Left ventricle myocardium inferior (tissue), 1 donor: Measurements from ENCODE around the gene GPC3. TPM values are rescaled to one million over a fixed set of nuclear protein-coding genes. Genes with fewer than 3 reads are reported as not detected.

ENCODE experiments used
- DNase-seq: peaks from one replicate; pipeline ENCODE4 v3.0.0-alpha.2; 2020
- H3K27ac ChIP-seq: fragments of 200-600 bp; replicated peaks from 2 replicates; pipeline ENCODE4 v1.8.0; 2021
- H3K27me3 ChIP-seq: fragments of 200-600 bp; 2 replicates; pipeline ENCODE4 v1.8.0; 2021; ENCODE audit warnings: low read depth
- H3K36me3 ChIP-seq: fragments of 200-600 bp; 2 replicates; pipeline ENCODE4 v1.8.0; 2021
- H3K4me1 ChIP-seq: fragments of 200-600 bp; 2 replicates; pipeline ENCODE4 v1.8.0; 2021
- H3K4me3 ChIP-seq: fragments of 200-600 bp; 2 replicates; pipeline ENCODE4 v1.8.0; 2021; ENCODE audit warnings: mild to moderate bottlenecking, moderate library complexity
- H3K9me3 ChIP-seq: fragments of 200-600 bp; replicated peaks from 2 replicates; pipeline ENCODE4 v1.8.0; 2021
- CTCF ChIP-seq: fragments of 200-600 bp; IDR thresholded peaks from 2 replicates; pipeline ENCODE4 v1.8.0; 2021; ENCODE audit warnings: antibody characterized with exemption, mild to moderate bottlenecking, borderline replicate concordance
- intact Hi-C: fragments of 100-400 bp; cut with micrococcal nuclease; formaldehyde crosslinking; loops from one replicate; pipeline ENCODE4 v1.11.0; 2022
- total RNA-seq: library from RNA; stranded (reverse); fragmentation: NEBNext Ultra II Directional; extraction: Animal tissue kit (Norgen Biotek cat#: 25700); gene quantifications from one replicate; pipeline ENCODE4 v1.2.1, GENCODE V29; 2021
- donor health status: DM: no; HTN: yes; CAD: no; lungs with severe emphysema.

GPC3 gene
- total RNA-seq, 1 donor from 2014 or later: 5.4 TPM

DNA sequence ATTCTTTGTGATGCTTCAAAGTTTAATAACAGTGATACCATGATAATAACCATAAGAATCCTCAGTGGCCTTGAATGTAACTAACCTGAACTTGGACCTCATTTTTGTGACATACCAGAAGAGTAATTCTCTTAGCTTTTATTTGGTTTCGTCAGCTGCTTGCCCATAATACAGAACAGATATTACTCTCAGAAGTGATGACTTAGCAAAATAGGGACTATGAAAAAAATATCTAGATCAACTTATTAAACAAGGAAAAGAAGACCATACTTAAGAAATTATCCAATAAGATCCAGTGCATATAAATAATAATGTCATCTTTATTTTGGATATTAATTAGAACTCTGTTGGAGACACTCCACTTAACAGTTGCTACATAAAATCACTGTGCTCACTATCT is 333.2 kb downstream of the GPC3 start:
- intact Hi-C loops: no loop called here
- DNase-seq: no peak
- H3K36me3 ChIP-seq: no peaks in the 10 kb centered on the region
- H3K27ac ChIP-seq: no peak overlapping the region
- no peaks in the 10 kb centered on the region for H3K27me3 ChIP-seq
- H3K4me3 ChIP-seq: no peak overlapping the region
- no peak for TF ChIP-seq CTCF
- H3K4me1 ChIP-seq: no peaks in the 10 kb centered on the region
- no peaks in the 10 kb centered on the region for H3K9me3 ChIP-seq

DNA sequence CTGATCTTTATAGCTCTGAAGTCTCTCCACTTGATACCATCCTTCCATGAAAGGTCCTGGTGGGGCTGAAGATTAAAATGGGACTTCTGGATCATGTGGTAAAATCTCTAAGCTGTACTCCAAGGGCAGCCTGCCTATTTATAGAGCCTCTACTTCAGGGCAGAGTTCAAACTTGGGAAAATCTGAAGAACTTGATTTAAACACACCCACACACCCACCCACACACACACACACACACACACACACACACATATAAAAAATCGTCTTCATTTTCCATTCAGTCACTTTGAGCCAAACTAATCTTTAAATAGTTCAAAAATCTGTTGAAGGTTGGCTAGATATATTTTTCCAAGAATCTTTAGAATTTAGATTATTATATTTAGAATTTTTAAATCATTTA is 335.2 kb downstream of the GPC3 start:
- Histone ChIP-seq H3K9me3 (no peaks in the 10 kb centered on the region), H3K4me3 (no peak overlapping the region), H3K27me3 (no peaks in the 10 kb centered on the region), H3K27ac (no peak overlapping the region), H3K4me1 (no peaks in the 10 kb centered on the region), H3K36me3 (no peaks in the 10 kb centered on the region)
- no peak for DNase-seq
- intact Hi-C loops: no loop called here
- no peak for TF ChIP-seq CTCF

DNA sequence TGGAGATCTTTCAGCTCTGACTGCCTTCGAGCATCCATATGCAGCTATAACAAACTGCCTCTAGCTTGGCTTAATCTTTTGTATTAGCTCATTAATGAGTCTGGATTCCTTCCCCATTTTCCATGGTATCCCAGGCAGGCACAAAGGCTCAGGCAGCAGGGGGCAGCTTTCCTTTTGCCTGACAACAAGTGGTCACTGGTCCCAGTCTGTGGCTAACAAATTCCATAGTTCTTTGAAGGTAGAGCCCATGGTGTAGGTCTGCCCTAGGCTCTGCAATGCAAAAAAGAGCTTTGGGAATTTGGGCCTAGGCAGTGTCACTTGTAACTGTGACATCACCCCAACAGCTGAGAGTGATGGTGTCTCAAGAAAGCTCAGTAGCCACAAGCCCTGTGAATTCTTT is 335.7 kb downstream of the GPC3 start:
- DNase-seq: no peak
- no peak overlapping the region for H3K4me3 ChIP-seq
- no peaks in the 10 kb centered on the region for H3K9me3 ChIP-seq
- no peaks in the 10 kb centered on the region for H3K36me3 ChIP-seq
- no peaks in the 10 kb centered on the region for H3K4me1 ChIP-seq
- TF ChIP-seq CTCF: no peak
- H3K27ac ChIP-seq: no peak overlapping the region
- no peaks in the 10 kb centered on the region for H3K27me3 ChIP-seq
- intact Hi-C loops: no loop called here

DNA sequence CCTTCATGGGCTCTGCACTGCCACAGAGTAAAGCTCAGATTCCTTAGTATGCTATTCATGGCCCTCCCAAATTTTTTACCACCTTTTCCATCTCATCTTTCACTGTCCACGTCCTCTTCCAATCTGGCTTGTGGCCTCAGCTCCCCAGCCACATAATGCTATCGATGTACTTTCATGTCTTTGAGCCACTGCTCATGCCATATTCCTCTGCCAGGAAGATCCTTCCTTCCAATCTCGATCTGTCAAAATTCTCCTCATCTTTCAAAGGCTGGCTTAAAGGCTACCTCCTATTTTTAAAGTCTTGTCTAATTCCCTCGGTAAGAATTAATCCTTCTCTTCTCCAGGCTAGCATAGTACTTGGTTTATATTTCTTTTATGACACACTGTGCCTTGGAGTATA is 336.8 kb downstream of the GPC3 start:
- Histone ChIP-seq H3K4me1 (no peaks in the 10 kb centered on the region), H3K4me3 (no peak overlapping the region), H3K36me3 (no peaks in the 10 kb centered on the region), H3K9me3 (no peaks in the 10 kb centered on the region), H3K27me3 (no peaks in the 10 kb centered on the region), H3K27ac (no peak overlapping the region)
- intact Hi-C loops: no loop called here
- no peak for DNase-seq
- no peak for TF ChIP-seq CTCF

DNA sequence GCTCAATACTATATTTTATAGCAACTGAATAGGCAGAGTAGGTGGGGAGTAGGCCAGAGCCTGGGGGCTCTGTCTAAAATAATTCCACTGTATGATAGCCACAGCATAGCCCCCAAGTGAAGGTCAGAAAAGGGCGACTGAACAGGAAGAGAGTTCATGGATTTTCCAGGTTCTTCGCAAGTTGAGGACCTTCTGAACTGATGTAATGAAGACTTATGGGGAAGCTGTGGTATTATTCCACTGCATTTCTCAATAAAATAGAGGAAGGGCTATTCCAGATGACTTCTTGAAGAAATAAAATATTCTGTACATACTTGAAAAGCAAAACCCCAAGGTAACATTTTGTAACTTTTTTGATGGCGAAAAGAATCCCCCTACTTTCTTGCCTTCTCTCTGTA is 338.7 kb downstream of the GPC3 start:
- Histone ChIP-seq H3K36me3 (no peaks in the 10 kb centered on the region), H3K27me3 (no peaks in the 10 kb centered on the region), H3K9me3 (no peaks in the 10 kb centered on the region), H3K4me3 (no peak overlapping the region), H3K4me1 (no peaks in the 10 kb centered on the region), H3K27ac (peak overlapping the region; percentile 38)
- TF ChIP-seq CTCF: no peak
- DNase-seq: no peak
- intact Hi-C loops: no loop called here
